PC-9 (cell line): ENCODE measurements around the gene A4GALT. TPM values are rescaled to one million over a fixed set of nuclear protein-coding genes. Genes with fewer than 3 reads are reported as not detected.

Source experiments
- BruUV-seq: library from RNA; stranded (reverse); fragments of 400-500 nt; replicated peaks from 2 replicates; lab custom pipeline; 2021; lab: Mats Ljungman, UMichigan
- CTCF ChIA-PET: fragments of 300-600 bp; sonication (Branson Sonifier 250); formaldehyde crosslinking; loops from one replicate; lab custom pipeline; 2022; ENCODE audit warnings: antibody characterized with exemption; lab: Charles Lee
- POLR2A ChIA-PET: fragments of 300-600 bp; sonication (Branson Sonifier 250); formaldehyde crosslinking; loops from one replicate; lab custom pipeline; 2022; ENCODE audit warnings: antibody characterized with exemption; ENCODE audit not compliant: unreplicated experiment; lab: Charles Lee
- DNase-seq, 2 experiments: peaks; one replicate each; pipeline versions ENCODE4 v3.0.0 to v3.0.0-alpha.2; 2015 to 2022; ENCODE audit warnings: mixed read lengths in 1 of 2
- H2AFZ ChIP-seq: fragments of 200-600 bp; sonication (generic); 2 replicates; pipeline ENCODE4 v1.8.1; 2017; ENCODE audit warnings: antibody characterized with exemption
- H3F3A ChIP-seq: fragments of 200-600 bp; sonication (generic); 2 replicates; pipeline ENCODE4 v1.8.1; 2017; ENCODE audit warnings: antibody characterized with exemption, mild to moderate bottlenecking, low read depth; ENCODE audit not compliant: insufficient read depth
- H3K27ac ChIP-seq: fragments of 200-600 bp; sonication (generic); 2 replicates; pipeline ENCODE4 v1.6.1; 2016; ENCODE audit warnings: mixed run types
- H3K27me3 ChIP-seq: fragments of 200-600 bp; sonication (generic); 2 replicates; pipeline ENCODE4 v1.6.1; 2016; ENCODE audit warnings: low read depth, mixed run types; ENCODE audit not compliant: insufficient read depth
- H3K36me3 ChIP-seq: fragments of 200-600 bp; sonication (generic); 2 replicates; pipeline ENCODE4 v1.6.1; 2016; ENCODE audit warnings: low read depth, mixed run types
- H3K4me1 ChIP-seq: fragments of 200-600 bp; sonication (generic); replicated peaks from 2 replicates; pipeline ENCODE4 v1.6.1; 2016; ENCODE audit warnings: mixed run types; ENCODE audit not compliant: insufficient read depth
- H3K4me2 ChIP-seq: fragments of 200-600 bp; sonication (generic); 2 replicates; pipeline ENCODE4 v1.6.1; 2017; ENCODE audit warnings: mixed run types
- H3K4me3 ChIP-seq: fragments of 200-600 bp; sonication (generic); 2 replicates; pipeline ENCODE4 v1.6.1; 2016; ENCODE audit warnings: mixed run types
- H3K79me2 ChIP-seq: fragments of 200-600 bp; sonication (generic); 2 replicates; pipeline ENCODE4 v1.6.1; 2017; ENCODE audit warnings: low read depth, mixed run types
- H3K9me2 ChIP-seq: fragments of 200-600 bp; sonication (generic); 2 replicates; pipeline ENCODE4 v1.8.1; 2017; ENCODE audit warnings: mild to moderate bottlenecking; ENCODE audit not compliant: insufficient read depth
- H3K9me3 ChIP-seq: fragments of 200-600 bp; sonication (generic); 2 replicates; pipeline ENCODE4 v1.8.1; 2016; ENCODE audit warnings: low read depth; ENCODE audit not compliant: insufficient read depth
- H4K20me1 ChIP-seq: fragments of 200-600 bp; sonication (generic); 2 replicates; pipeline ENCODE4 v1.8.1; 2017; ENCODE audit not compliant: insufficient read depth
- EZH2 ChIP-seq: fragments of 200-600 bp; sonication (generic); IDR thresholded peaks from 2 replicates; pipeline ENCODE4 v1.8.0; 2017; ENCODE audit warnings: antibody characterized with exemption, low read depth
- intact Hi-C: fragments of 100-400 bp; cut with micrococcal nuclease; formaldehyde crosslinking; loops from one replicate; pipeline ENCODE4 v1.10.0; 2022; ENCODE audit not compliant: unreplicated experiment
- total RNA-seq: library from RNA; stranded (reverse); gene quantifications from 2 replicates; pipeline ENCODE4 v1.2.3, GENCODE V29; 2021
- TF ChIP-seq, protein P1 (sequence below): fragments of 200-600 bp; sonication (generic); conservative IDR thresholded peaks from 2 replicates; pipeline ENCODE4 v1.6.1; 2017; ENCODE audit warnings: mixed run types, antibody characterized with exemption, mild to moderate bottlenecking, moderate library complexity

A4GALT gene
- total RNA-seq, 1 experiment from 2014 or later = 17.1 TPM

DNA sequence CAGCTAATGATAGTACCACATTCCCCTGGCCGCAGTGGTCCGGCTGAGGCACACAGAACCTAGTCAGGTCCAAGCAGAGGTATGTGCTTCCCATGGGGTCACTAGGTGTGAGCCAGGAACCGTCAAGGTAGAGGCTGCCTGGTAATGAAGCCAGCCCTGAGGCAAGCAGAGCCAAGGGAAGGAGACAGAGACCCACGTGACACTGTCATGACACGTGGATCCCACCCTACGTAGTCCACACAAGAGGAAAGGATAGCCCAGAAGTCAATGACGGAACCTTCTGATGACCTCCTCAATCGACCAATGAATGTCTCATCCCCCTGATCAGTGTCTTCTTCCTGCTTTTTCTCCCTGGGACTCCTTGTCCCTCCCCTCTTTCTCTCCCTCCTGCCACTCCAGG is 19.0 kb downstream of the A4GALT start:
- H3K27ac ChIP-seq = no peak overlapping the region
- no peak overlapping the region for H3K4me3 ChIP-seq
- no TSS peak for BruUV-seq
- no peaks in the 10 kb centered on the region for H3K9me2 ChIP-seq
- ChIA-PET CTCF (no interaction called here), POLR2A (no interaction called here)
- H2AFZ ChIP-seq = no peak overlapping the region
- H3K4me2 ChIP-seq = no peak overlapping the region
- no peaks in the 10 kb centered on the region for H3K9me3 ChIP-seq
- no peaks in the 10 kb centered on the region for H4K20me1 ChIP-seq
- no peaks in the 10 kb centered on the region for H3K36me3 ChIP-seq
- intact Hi-C loops = no loop called here
- no peaks in the 10 kb centered on the region for H3K27me3 ChIP-seq
- H3F3A ChIP-seq = no peaks in the 10 kb centered on the region; the same call in none of the 2 replicates
- TF ChIP-seq, protein P1, sequence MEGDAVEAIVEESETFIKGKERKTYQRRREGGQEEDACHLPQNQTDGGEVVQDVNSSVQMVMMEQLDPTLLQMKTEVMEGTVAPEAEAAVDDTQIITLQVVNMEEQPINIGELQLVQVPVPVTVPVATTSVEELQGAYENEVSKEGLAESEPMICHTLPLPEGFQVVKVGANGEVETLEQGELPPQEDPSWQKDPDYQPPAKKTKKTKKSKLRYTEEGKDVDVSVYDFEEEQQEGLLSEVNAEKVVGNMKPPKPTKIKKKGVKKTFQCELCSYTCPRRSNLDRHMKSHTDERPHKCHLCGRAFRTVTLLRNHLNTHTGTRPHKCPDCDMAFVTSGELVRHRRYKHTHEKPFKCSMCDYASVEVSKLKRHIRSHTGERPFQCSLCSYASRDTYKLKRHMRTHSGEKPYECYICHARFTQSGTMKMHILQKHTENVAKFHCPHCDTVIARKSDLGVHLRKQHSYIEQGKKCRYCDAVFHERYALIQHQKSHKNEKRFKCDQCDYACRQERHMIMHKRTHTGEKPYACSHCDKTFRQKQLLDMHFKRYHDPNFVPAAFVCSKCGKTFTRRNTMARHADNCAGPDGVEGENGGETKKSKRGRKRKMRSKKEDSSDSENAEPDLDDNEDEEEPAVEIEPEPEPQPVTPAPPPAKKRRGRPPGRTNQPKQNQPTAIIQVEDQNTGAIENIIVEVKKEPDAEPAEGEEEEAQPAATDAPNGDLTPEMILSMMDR = no peak
- no peak for TF ChIP-seq EZH2
- no peak for DNase-seq
- no peaks in the 10 kb centered on the region for H3K79me2 ChIP-seq
- 0 out of 2 replicates have a peak, but pooled peaks cover 4% of the 10 kb centered on the region for H3K4me1 ChIP-seq

DNA sequence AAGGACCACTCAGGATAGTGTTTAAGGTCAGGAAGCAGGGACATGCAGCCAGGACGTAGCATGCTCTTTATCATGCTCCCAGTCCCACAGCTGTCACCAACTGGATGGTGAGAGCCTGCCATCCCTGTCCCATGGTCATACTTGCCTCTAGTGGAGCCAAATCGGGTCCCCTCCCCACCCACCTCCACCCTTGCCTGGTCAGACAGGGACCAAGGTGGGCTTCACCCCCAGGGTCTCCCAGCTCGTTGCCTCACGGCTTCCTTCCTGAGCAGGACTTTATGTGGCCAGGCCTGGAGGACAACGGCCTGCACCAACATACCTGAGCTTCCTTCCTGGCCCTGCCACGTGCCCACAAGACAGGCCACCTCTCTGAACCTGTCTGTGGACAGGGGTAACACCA is 19.8 kb downstream of the A4GALT start:
- no TSS peak for BruUV-seq
- POLR2A ChIA-PET = no interaction called here
- no peak overlapping the region for H3K4me2 ChIP-seq
- CTCF ChIA-PET = no interaction called here
- H4K20me1 ChIP-seq = no peaks in the 10 kb centered on the region
- no peaks in the 10 kb centered on the region for H3K9me3 ChIP-seq
- H2AFZ ChIP-seq = no peak overlapping the region
- DNase-seq = no peak
- no peak overlapping the region for H3K27ac ChIP-seq
- no peak overlapping the region for H3K4me3 ChIP-seq
- no peaks in the 10 kb centered on the region for H3K79me2 ChIP-seq
- no peaks in the 10 kb centered on the region for H3K27me3 ChIP-seq
- intact Hi-C loops = no loop called here
- TF ChIP-seq, protein P1 = no peak
- no peak for TF ChIP-seq EZH2
- 0 out of 2 replicates have a peak, but pooled peaks cover 4% of the 10 kb centered on the region for H3K4me1 ChIP-seq
- no peaks in the 10 kb centered on the region for H3K9me2 ChIP-seq
- H3F3A ChIP-seq = no peaks in the 10 kb centered on the region; the same call in none of the 2 replicates
- no peaks in the 10 kb centered on the region for H3K36me3 ChIP-seq

DNA sequence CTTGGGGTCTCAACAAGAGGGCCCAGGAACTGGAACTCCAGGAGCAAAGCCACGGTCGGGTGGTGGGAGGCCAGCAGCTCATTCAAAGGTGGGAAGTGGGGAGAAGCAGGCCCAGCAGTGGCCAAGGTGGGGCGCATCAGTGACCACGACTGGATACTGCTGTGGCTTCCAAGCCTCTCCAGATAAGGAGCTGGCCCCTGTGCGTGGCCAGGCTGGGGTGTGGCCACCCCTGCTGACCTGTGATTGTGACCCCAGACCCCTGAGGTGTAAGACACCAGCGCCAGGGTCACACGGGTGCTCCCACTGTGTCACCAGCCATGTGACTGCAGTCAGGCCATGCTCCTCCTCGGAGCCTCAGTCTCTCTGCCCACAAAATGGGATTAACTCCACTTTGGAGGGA is 20.3 kb downstream of the A4GALT start:
- Histone ChIP-seq H2AFZ (no peak overlapping the region), H3K9me2 (no peaks in the 10 kb centered on the region), H3K27ac (no peak overlapping the region), H3K79me2 (no peaks in the 10 kb centered on the region), H3K4me2 (no peak overlapping the region), H4K20me1 (no peaks in the 10 kb centered on the region), H3K36me3 (no peaks in the 10 kb centered on the region), H3F3A (no peaks in the 10 kb centered on the region; the same call in none of the 2 replicates), H3K9me3 (no peaks in the 10 kb centered on the region), H3K4me1 (0 out of 2 replicates have a peak, but pooled peaks cover 4% of the 10 kb centered on the region), H3K27me3 (no peaks in the 10 kb centered on the region), H3K4me3 (no peak overlapping the region)
- DNase-seq = no peak
- ChIA-PET POLR2A (no interaction called here), CTCF (no interaction called here)
- intact Hi-C loops = no loop called here
- BruUV-seq = no TSS peak
- no peak for TF ChIP-seq EZH2
- TF ChIP-seq, protein P1 = no peak
